Activated T-cell treated with anti-CD3 and anti-CD28 coated beads, Interleukin-2, amount 50 U/mL, for 1 hour (primary cell): Measurements from ENCODE around the gene ANKRD44.
"Not testable (repeated sequence)": the region's sequence is repeated elsewhere in the genome, so short reads cannot be mapped to it uniquely, and the experiment has no call there.

ENCODE experiments used
- DNase-seq: peaks from one replicate; pipeline ENCODE4 v3.0.0-alpha.2; 2020

The ANKRD44 gene

GRCh38 chr2:197315371-197315770 is 4.8 kb upstream of the ANKRD44 start:
- DNase-seq: no peak

GRCh38 chr2:197312186-197312585 is 1.6 kb upstream of the ANKRD44 start:
- no peak for DNase-seq

- no peak for DNase-seq
Observed at GRCh38 chr2:197311421-197312033, 947 bp upstream of the ANKRD44 start.

GRCh38 chr2:197310987-197311420 is 424 bp upstream of the ANKRD44 start:
- DNase-seq: no peak

DNA sequence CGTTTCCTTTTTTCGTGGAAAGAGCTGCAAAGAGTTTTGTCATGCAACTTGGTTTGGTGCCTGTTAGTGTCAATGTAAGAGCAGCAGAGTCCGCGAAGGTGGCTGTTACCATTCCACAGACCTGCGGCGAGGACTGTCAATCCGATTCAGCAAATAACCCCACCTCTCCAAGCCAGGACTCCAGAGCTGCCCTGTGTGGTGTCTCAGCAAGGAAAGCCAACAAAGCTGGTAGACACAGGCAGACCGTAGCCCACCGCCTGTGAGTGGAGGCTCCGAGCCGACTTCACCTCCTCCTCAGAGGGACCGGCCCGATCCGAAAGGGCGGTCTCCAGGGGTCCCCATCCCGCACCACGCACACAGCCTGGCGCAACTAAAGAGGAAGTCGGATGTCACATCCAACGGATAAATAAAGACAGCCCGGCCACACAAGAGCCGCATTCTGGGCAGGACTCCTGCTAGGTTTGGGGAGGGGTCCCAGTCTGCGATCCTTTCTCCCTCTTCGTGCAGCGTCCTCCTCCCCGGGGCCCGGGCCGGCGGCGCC is 819 bp downstream of the ANKRD44 start:
- peak; percentile 70 for DNase-seq

- DNase-seq: no peak
Observed at GRCh38 chr2:197308996-197309690, 1.4 kb downstream of the ANKRD44 start.

- no peak for DNase-seq
Observed at GRCh38 chr2:197308585-197308984, 2.0 kb downstream of the ANKRD44 start.

- peak; percentile 68 for DNase-seq
Observed at GRCh38 chr2:197307933-197308521, 2.6 kb downstream of the ANKRD44 start.

GRCh38 chr2:197307236-197307932 is 3.2 kb downstream of the ANKRD44 start:
- DNase-seq: no peak

GRCh38 chr2:197306696-197307040 is 3.9 kb downstream of the ANKRD44 start:
- peak; percentile 51 for DNase-seq

DNA sequence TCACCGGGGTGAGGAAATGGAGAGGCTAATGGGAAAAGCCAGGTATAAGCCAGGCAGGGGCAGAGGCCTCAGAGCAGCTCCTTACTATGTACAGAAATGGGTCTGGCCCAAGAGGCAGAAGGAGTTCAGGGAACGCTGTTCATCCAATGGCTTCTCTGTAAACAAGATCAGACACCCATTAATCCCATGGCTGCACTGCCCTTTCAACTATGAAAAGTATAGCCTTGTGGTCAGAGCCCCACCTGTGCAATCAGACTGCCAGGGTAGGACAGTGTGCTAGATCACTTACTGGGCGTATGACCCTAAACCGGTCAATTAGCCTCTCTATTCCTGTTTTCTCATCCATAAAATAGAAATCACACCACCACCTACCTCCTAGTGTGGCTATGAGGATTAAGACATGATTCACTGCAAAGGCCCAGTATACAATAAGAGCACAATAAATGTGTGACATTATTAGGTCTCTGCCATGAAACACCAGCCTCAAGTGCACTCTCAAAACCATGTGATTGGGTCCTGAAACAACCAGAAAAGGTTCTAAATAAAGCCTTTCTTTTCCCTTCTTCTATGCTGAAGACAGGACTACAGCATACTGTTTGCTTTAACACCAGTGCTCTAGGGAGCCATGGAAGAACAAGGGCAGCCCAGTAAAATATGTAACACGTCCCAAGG is 4.4 kb downstream of the ANKRD44 start:
- no peak for DNase-seq

GRCh38 chr2:197304556-197305011 is 6.0 kb downstream of the ANKRD44 start:
- DNase-seq: no peak

DNA sequence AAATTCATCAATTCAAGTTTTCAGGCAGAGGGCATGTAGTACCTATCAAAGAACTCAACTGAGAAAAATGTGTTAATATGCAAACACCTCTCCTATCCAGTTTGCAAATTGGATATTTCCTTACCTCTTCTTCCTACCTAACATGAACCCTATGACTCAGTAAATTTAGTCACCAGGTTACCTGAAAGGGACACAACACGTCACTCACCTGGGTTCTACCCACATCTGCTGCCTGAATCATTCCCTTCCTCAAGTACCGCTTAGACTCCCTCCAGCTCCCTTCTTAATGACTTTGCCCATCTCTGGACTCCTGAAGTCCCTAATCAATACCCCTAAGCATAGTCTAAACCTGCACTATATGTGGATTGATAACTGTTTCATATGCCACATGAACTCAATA is 10.4 kb downstream of the ANKRD44 start:
- DNase-seq: no peak

GRCh38 chr2:197298609-197299008 is 12.0 kb downstream of the ANKRD44 start:
- DNase-seq: no peak

- DNase-seq: no peak
Observed at GRCh38 chr2:197297772-197298318, 12.7 kb downstream of the ANKRD44 start.

- no peak for DNase-seq
Observed at GRCh38 chr2:197297266-197297665, 13.3 kb downstream of the ANKRD44 start.

GRCh38 chr2:197296835-197297234 is 13.7 kb downstream of the ANKRD44 start:
- no peak for DNase-seq

GRCh38 chr2:197294260-197294659 is 16.3 kb downstream of the ANKRD44 start:
- no peak for DNase-seq

GRCh38 chr2:197293252-197294007 is 17.1 kb downstream of the ANKRD44 start:
- DNase-seq: no peak

DNA sequence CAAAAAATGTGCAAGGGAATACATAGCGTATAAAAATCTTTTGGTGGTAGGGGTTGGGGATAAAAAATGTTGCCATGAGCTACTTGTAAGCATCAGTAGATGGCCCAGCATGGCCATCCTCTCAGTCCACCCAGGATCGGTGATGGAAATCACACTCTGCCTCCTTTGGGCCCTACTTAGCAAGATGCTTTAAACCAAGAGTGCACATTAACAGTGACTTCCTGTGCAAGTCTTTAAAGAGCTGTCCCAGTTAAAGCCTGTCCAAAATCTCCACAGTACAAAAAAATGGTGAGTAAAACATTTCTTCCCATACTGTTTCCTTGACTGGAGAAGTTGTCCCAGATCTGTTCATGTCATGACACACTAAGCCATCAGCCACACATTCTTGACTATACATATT is 18.0 kb downstream of the ANKRD44 start:
- DNase-seq: no peak

DNA sequence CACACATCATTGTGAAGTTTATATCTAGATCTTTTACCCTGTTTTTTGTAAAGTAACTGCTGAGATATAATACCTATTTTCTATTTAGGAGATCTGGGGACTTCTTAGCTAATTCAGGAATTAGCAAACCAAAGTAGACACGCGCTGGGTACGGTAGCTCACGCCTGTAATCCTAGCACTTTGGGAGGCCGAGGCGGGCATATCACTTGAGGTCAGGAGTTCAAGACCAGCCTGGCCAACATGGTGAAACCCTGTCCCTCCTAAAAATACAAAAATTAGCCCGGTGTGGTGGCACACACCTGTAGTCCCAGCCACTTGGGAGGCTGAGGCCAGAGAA is 23.0 kb downstream of the ANKRD44 start:
- DNase-seq: not testable (repeated sequence)
